Fibroblast of upper back skin (primary cell): ENCODE data around the gene MICALL1.

ENCODE experiments used
- DNase-seq: peaks from one replicate; pipeline ENCODE4 v3.0.0-alpha.2; 2013

Gene MICALL1

GRCh38 chr22:37907036-37907954 is 1.2 kb downstream of the MICALL1 start:
- DNase-seq = no peak

- DNase-seq = peak; percentile 67
Observed at GRCh38 chr22:37909766-37910165, 3.7 kb downstream of the MICALL1 start.

DNA sequence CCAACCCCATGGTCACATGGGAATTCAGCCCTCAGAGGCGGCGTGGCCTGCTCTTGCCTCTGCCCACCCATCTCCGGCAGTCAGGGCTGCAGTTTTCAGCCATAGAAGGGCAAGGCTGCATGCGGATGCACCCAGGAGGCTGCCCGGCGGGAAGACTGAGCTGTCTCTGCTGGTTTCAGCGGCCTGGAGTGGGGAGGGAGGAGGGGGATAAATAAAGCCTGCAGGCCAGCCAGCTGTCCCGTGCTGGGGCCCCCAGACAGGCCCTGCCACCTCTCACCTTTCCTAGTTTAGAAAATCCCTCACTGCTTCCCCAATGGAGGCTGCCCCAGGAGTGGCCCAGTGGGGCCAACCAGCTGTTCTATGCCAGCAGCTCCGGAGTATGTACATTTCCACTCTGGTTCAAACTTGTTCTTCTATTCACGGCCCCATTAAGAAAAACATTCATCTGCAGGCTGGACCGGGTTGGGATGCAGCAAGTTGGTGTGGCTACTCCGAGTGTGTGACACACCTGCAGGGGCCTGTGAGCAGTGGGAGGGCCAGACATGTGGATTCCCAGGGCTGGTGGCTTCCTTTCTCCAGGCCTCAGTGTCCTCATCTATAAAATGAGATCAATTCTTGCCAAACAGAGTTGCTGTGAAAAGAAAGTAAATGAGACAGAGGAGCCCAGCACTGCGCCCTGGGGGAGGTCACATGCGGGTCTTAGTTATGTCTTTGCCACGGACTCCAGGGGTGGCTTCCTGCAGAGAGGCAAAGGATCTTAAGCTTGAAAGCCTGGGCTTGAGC is 5.0 kb downstream of the MICALL1 start:
- no peak for DNase-seq

DNA sequence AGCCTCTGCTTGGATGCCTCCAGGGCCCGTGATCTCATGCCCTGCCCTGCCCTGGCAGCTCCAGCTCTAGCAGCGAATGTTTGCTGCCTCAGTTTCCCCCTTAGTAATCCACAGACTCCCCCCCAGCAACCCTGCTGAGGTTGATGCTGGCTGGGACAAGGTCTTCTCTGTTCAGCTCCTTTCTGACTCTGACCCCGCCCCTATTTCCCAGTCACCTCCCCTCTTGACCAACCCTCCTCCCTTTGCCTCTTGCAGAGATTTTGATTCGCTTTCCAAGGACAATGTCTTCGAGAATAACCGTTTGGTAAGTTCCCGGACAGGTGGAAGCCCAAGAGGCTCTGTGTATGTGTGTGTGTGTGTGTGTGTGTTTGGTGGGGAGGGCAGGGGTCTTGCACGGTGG is 5.6 kb downstream of the MICALL1 start:
- no peak for DNase-seq

DNA sequence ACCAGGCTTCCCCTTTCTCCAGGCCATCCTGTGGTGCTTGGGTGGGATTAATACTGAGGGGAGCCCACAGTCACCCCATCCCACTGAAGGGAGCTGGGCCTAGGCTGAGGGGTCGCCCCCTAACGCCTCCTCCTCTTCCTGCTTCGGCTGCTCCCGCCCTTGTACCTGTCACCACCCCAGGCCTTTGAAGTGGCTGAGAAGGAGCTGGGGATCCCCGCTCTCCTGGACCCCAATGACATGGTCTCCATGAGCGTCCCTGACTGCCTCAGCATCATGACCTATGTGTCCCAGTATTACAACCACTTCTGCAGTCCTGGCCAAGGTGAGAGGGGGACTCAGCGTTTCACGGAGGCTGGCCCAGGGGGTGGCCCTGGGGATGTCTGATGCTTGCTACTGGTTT is 6.1 kb downstream of the MICALL1 start:
- no peak for DNase-seq

GRCh38 chr22:37913233-37913721 is 7.2 kb downstream of the MICALL1 start:
- DNase-seq = no peak

DNA sequence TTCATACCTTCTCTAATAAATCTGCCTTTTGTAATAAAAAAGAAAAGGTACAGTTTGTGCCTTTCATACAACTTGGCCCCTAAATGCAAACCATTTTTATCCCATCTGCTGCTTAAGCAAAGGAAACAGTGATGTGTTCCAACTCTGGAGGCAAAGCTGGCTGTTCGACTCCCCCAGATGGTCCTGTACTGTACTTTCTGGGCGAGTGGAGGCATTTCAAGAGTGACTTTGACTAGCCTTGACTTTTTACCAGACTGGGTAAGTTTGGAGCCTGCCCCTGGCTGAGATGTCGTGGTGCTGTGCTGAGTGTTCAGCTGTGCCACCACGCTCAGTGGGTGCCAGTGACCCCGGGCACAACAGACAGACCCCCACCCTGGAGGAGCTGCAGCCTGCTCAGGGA is 10.2 kb downstream of the MICALL1 start:
- DNase-seq = no peak

- no peak for DNase-seq
Observed at GRCh38 chr22:37917874-37918548, 11.9 kb downstream of the MICALL1 start.

GRCh38 chr22:37918580-37919270 is 12.6 kb downstream of the MICALL1 start:
- DNase-seq = no peak

DNA sequence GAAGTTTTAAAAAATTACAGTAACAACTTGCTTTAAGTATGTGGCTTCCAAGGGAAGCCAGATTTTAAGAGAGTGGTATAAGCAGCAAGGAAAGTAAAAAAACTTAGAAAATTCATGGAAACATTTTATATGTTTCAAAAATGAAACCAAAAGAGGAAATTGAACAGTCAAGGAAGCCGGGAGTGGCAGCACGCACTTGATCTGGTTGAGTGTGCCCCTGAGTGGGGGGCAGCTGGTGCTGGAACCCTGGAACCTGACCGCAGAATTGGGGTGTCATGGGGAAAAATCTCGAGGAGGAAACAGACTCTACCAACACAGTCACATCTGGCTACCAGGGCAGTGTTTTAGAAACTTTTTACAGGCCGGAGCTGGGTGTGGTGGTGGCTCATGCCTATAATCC is 14.0 kb downstream of the MICALL1 start:
- no peak for DNase-seq

GRCh38 chr22:37922191-37922590 is 16.1 kb downstream of the MICALL1 start:
- DNase-seq = no peak

DNA sequence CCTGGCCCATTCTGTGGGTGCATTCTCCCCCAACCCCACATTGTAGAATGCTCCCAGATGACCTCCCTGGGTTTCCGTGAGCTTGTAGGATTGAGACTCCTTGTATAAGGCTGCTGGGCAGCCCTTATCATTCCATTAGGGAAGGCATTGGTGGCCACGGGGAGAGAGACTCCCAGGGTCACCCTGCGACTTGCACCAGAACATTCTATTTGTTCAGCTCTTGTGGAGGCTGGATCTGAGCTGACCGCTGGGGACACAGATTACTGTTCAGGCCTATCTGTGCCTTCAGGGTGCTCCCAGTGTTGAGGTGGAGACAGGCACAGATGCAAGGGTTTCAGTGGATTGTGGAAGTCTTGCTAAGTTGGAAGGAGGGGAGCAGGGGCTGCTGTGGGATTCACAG is 17.8 kb downstream of the MICALL1 start:
- DNase-seq = no peak

DNA sequence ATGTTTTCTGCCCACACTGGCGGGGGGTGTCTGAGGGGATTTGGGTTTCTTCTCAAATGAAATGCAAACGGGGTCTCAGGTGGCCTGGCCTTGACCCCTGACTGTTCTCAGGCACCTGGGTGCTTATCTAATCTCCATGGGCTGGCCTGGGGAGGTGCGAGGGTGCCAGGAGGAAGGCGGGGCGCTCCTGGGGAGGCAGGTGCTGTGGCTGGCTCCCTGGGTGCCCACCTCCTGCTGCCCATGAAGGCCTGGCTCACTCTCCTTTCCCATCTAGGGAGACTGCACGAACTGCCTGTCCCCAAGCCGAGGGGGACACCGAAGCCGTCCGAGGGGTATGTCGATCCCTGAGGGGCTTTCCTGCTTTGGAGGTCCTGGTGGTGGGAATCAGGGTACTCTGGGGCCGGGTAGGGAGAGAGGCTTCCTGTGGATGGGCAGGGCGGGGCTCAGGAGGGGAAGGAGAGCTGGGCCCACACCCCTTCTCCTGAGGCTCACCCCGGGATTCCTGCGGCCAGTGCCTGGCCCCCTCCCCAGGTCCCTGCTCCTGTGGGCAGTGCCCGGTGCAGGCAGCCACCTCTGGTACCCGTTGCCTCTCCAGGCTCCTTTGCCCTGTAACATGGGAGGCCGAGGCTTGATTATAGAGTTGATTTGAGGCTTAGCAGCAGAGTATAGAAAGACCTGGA is 18.4 kb downstream of the MICALL1 start:
- DNase-seq = no peak

- DNase-seq = no peak
Observed at GRCh38 chr22:37925330-37925729, 19.2 kb downstream of the MICALL1 start.

- no peak for DNase-seq
Observed at GRCh38 chr22:37925767-37926166, 19.7 kb downstream of the MICALL1 start.

DNA sequence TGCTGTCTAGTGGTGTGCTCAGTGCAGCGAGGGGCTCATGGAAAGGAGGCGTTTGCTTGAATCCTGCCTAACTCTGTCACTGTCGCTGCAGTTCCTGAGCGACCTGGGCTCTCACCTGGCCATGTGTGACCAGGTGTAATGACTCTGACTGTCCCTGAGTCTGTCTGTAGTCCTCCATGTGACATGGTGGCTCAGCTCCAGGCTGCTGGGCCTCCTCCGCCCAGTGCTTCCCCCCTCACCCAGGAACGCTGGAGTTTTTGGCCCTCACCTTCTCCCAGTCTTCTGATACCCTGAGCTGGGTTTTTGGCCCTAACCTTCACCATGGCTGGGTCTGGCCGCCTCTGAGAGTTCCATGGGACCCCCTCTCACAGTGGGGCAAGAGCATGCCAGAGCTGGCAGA is 20.3 kb downstream of the MICALL1 start:
- no peak for DNase-seq

- no peak for DNase-seq
Observed at GRCh38 chr22:37926771-37927636, 20.9 kb downstream of the MICALL1 start.

GRCh38 chr22:37927637-37927936 is 21.5 kb downstream of the MICALL1 start:
- no peak for DNase-seq

DNA sequence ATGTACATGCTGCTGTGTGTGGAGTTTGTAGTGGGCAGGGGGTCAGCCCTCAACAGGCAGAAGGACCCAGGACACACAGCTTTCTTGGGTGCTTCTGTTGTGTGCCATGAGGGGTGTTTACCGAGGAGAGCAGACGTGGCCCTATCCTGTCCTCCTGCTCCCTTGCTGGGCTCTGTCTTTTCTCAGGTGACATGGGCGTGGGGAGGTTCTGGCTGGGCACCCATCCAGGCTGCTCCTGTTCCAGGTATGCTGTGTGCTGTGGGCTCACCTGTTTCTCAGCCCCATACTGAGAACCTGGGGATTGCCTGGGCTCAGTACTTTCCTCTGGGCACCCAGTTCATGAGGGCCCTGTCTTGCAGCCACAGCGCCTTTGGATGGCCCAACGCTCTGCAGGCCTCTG is 23.3 kb downstream of the MICALL1 start:
- DNase-seq = no peak

DNA sequence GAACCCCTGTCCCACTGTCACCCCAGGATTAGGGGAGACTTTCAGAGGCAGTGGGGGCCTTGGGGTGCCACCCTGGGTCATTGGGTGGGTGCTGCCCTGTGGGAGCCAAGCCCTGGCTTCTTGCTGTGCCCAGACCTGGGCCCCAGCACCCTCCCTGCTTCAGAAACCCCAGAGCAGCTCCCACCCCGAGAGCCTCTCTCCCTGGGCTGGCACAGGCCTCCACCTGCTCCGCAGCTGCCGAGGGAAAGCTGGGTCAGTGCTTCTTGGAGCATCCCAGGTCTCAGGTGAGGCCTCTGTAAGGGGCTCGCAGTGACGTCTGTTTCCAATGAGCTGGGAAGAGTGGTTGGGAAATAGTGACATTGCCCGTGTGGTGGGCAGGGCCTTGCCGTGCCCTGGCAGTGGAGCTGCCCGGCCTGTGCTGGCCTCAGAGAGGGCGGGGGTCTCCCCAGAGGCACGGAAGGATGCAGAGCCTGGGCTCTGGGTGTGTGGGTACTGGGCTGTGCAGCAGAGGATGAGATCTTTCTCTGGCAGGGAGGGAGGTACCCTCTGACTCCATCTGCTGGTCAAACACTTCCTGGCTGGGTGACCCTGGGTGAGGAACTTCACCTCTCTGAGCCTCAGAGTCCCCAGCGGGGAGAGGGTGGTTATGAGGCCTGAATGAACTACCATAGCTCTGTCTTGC is 24.3 kb downstream of the MICALL1 start:
- DNase-seq = no peak

DNA sequence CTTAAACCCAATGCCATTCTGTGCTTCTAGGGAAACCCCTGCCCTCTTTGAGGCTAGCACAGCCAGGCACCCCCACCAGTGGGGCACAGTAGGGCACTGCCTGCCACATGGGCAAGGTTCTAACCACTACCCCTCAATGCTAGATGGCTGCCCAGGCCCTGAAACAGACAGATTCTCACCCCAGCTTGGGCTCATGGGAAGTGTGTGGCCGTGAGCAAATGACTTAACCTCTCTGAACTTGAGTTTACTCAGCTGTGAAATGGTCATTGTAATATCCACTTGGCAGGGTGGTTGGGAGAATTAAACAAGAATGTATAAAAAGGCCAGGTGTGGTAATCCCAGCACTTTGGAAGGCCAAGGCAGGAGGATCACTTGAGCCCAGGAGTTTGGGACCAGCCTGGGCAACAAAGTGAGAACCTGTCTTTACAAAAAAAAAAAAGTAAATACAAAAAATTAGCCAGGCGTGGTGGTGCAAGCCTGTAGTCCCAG is 24.9 kb downstream of the MICALL1 start:
- DNase-seq = no peak
